WTC11 (cell line): ENCODE data around the gene MICU2.

Experiments used
- CREB1 ChIP-seq: sonication (generic); formaldehyde crosslinking; IDR thresholded peaks from 2 replicates; pipeline ENCODE4 v1.8.0; 2023; ENCODE audit warnings: mild to moderate bottlenecking, missing genetic modification reagents
- CTCF ChIP-seq: fragments of 200-600 bp; IDR thresholded peaks from 2 replicates; pipeline ENCODE4 v1.8.0; 2022; ENCODE audit warnings: antibody characterized with exemption
- E2F4 ChIP-seq: sonication (generic); formaldehyde crosslinking; IDR thresholded peaks from 2 replicates; pipeline ENCODE4 v1.8.1; 2022; ENCODE audit warnings: low read depth, mild to moderate bottlenecking, moderate library complexity, missing genetic modification reagents, borderline replicate concordance
- MYBL2 ChIP-seq: sonication (generic); formaldehyde crosslinking; IDR thresholded peaks from 2 replicates; pipeline ENCODE4 v1.8.1; 2023; ENCODE audit warnings: mild to moderate bottlenecking, moderate library complexity, missing genetic modification reagents
- ZNF281 ChIP-seq: sonication (generic); formaldehyde crosslinking; IDR thresholded peaks from 2 replicates; pipeline ENCODE4 v1.8.0; 2023; ENCODE audit warnings: mild to moderate bottlenecking, missing genetic modification reagents
- ZNF416 ChIP-seq: fragments of 250-450 bp; sonication (Bioruptor Pico); IDR thresholded peaks from 2 replicates; pipeline ENCODE4 v1.9.0; 2021; ENCODE audit warnings: mild to moderate bottlenecking, inconsistent platforms

- TF ChIP-seq ZNF416 (CRISPR knock-in tag) (no peak), ZNF281 (CRISPR knock-in tag) (no peak), CTCF (no peak), MYBL2 (CRISPR knock-in tag) (no peak), E2F4 (no peak), CREB1 (CRISPR knock-in tag) (no peak)
Measured at GRCh38 chr13:21596722-21597121, 7.2 kb downstream of the MICU2 start.
